Mucosa of gallbladder (tissue), 1 donor: ENCODE data around the gene LONRF3. TPM values are rescaled to one million over a fixed set of nuclear protein-coding genes. Genes with fewer than 3 reads are reported as not detected.
"Not testable (repeated sequence)": the region's sequence is repeated elsewhere in the genome, so short reads cannot be mapped to it uniquely, and the experiment has no call there.

Source experiments
- DNase-seq: peaks from one replicate; pipeline ENCODE4 v3.0.0-alpha.2; 2020; ENCODE audit warnings: low spot score
- total RNA-seq: library from RNA; stranded (reverse); gene quantifications from one replicate; pipeline ENCODE4 v1.2.1, GENCODE V29; 2021
- donor health status: DM: no; HTN: no; CAD: no.

Gene LONRF3
- total RNA-seq, 1 donor from 2014 or later, result 4.7 TPM

DNA sequence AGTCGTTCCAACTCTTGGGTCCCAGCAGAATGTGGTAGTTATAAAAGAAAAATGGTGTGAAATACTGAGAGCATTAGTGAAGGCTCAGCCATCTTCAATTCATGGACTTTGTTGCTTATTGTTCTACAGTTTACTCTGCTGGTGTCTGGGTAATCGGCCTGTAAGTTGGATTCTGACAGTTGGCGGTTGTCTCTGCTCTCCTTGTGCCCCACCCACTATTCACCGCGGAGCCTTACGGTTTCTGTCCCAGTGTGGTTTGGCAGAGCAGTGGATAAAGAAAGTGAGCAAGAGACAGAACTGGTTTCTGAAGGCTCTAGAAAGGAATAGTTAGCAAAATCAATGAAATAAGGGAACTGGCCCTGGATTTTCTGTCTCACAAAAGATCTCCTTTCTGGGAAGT, 9.1 kb downstream of the LONRF3 start:
- no peak for DNase-seq

DNA sequence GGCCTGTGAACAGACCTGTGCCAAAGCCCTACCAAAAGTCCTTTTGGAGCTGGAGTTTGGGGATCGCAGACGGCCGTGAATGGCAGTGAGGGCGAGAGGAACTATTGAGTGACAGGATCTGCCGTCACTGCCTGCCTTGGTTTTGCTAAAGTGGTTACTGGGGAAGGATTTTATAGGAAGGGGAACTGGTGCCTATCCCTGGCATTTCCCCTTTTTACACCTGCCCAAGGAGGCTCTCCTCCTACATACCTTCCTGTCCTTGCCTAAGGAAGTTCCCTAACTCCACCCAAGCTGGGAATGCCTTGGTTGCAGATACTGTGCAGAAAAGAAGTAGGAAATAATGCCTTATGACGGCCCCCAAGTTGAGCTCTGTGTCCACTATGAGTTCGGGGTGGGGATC, 14.5 kb downstream of the LONRF3 start:
- no peak for DNase-seq

GRCh38 chrX:118989886-118990285, 15.5 kb downstream of the LONRF3 start:
- no peak for DNase-seq

DNA sequence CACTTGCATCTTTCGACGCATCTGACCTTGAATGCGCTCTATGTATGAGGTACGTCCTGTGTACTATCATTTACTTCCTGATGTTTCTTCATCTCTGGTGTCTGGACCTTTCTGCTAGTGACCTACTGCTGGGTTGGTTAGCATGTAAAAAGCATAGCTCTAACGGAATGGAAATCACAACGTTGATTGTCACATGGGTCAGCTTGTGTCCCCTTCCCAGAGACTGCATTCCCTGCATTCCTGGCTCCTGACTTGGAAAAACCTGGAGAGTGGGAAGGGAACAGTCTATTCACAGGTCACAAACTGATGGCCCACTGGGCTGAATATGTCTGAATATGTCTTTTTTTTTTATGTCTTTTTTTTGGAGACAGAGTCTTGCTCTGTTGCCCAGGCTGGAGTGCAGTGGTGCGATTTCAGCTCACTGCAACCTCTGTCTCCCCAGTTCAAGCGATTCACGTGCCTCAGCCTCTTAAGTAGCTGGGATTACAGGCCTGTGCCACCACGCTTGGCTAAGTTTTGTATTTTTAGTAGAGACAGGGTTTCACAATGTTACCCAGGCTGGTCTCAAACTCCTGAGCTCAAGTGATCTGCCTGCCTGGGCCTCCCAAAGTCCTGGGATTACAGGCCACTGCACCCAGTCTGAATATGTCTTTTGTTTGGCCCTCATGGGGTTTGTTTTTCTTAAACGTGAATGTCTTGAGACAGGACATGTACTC, 16.3 kb downstream of the LONRF3 start:
- no peak for DNase-seq

DNA sequence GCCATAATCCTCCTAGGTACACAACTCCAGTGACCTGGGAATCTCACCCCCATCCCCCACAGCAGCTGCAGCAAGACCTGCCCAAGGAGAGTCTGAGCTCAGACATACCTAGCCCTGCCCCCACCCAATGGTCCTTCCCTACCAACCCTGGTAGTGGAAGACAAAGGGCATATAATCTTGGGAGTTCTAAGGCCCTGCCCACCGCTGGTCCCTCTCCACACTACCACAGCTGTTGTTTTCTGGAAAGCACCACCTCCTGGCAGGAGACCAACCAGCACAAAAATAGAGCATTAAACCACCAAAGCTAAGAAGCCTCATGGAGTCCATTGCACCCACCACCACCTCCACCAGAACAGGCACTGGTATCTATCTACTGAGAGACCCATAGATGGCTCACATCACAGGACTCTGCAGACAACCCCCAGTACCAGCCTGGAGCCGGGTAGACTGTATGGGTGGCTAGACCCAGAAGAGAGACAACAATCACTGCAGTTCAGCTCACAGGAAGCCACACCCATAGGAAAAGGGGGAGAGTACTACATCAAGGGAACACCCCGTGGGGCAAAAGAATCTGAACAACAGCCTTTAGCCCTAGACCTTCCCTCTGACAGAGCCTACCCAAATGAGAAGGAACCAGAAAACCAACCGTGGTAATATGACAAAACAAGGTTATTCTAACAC, 18.2 kb downstream of the LONRF3 start:
- not testable (repeated sequence) for DNase-seq

DNA sequence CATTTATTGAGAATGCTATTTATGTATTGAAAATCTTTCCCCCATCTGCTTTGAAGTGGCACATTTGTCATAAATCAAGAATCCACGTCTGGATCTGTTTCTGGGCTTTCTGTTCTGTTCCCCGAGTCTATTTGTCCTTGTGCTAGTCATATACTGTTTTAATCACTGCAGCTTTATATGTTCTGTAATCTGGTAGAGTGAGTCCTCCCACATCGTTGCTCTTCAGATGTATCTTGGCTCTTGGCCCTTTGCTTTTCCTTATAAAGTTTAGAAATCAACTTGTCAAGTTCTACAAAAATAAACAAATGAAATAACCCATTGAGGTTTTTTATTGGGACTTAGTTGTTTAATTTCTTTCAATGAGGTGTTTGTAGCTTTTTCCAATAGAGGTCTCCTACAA, 29.0 kb downstream of the LONRF3 start:
- no peak for DNase-seq

- peak; percentile 47 for DNase-seq
These were observed 30.6 kb downstream of the LONRF3 start for GRCh38 chrX:119004920-119005524.

- no peak for DNase-seq
These were observed 32.9 kb downstream of the LONRF3 start for GRCh38 chrX:119007189-119007770.

GRCh38 chrX:119008110-119008744, 33.8 kb downstream of the LONRF3 start:
- DNase-seq, result no peak

- DNase-seq, result no peak
These were observed 34.7 kb downstream of the LONRF3 start for GRCh38 chrX:119009071-119009470.

- no peak for DNase-seq
These were observed 36.1 kb downstream of the LONRF3 start for GRCh38 chrX:119010491-119010890.

DNA sequence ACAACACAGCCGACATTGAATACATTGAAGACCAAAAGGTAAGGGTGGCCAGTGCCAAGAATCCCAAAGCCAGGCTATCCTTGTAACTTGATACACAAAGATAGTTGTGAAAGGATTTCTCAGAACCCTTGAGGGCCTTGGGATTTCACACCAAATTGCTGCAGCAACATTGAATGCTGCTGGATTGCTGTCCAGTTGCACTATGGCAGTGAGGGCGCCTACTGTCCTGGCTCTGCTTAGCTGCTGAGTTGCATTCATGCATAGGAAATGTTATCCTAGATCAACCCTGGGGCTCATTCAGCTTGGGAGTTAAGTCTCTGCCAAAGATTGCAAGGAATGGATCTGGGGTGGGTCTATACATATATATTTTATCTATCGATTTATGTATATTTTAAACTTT, 38.7 kb downstream of the LONRF3 start:
- DNase-seq, result no peak

GRCh38 chrX:119015407-119016237, 41.2 kb downstream of the LONRF3 start:
- peak; percentile 37 for DNase-seq

GRCh38 chrX:119017077-119017476, 42.7 kb downstream of the LONRF3 start:
- no peak for DNase-seq

GRCh38 chrX:119025900-119026299, 51.5 kb downstream of the LONRF3 start:
- DNase-seq, result no peak

- DNase-seq, result not testable (repeated sequence)
These were observed 51.9 kb downstream of the LONRF3 start for GRCh38 chrX:119026344-119026743.

DNA sequence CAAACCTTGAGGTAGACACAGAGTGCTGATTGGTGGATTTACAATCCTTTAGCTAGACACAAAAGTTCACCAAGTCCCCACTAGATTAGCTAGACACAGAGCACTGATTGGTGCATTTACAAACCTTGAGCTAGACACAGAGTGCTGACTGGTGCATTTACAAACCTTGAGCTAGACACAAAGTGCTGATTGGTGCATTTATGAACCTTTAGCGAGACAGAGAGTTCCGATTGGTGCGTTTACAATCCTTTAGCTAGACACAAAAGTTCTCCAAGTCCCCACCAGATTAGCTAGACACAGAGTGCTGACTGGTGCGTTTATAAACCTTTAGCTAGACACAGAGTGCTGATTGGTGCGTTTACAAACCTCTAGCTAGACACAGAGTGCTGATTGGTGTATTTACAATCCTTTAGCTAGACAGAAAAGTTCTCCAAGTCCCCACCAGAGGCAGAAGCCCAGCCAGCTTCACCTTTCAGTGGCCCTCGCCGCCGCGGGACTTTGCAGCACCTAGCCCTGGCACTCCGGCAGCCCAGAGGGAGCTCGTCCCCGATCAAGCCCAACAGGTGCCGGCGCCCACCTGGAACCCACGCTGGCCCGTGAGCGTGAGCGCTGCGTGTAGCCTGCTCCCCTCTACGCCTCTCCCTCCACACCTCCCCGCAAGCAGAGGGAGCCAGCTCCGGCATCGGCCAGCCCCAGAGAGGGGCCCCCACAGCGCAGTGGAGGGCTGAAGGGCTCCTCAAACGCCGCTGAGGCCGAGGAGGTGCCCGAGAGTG, 53.7 kb downstream of the LONRF3 start:
- DNase-seq, result not testable (repeated sequence)

DNA sequence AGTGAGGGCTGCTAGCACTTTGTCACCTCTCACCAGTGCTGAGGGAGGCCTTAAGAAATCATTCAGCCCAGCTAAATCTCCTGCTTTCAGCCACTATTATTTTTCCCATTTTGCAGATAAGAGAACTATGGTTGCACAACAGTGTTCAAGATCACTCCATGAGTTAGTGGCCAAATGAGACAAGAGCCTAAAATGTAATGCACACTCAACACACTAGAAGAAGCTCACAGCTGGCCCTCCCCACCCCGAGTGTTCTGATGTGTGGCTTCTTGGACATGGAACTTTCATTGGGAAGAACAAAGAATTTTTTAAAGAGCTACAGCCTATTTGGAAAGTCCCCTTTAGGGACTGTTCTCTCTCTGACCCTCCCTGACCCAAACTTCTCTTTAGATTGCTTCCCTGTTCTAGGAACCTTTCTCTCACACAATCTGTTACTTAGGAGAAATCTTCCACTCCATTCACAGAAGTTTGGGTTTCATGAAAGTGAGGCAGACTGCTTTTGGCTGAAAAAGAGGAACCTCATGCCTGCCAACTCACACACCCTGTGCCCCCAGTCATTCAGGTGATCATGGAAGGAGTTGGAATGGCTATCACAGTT, 54.4 kb downstream of the LONRF3 start:
- DNase-seq, result no peak

- DNase-seq, result not testable (repeated sequence)
These were observed 55.2 kb downstream of the LONRF3 start for GRCh38 chrX:119029656-119030055.

- no peak for DNase-seq
These were observed 56.6 kb downstream of the LONRF3 start for GRCh38 chrX:119030990-119031389.
